Stimulated activated naive CD8-positive, alpha-beta T cell treated with anti-CD3 and anti-CD28 coated beads, Interleukin-15, Interleukin-2, amounts not matched to agents 100 ng/mL and 50 ng/mL, for 24 hours (primary cell): ENCODE measurements around the gene DDX41.
A peak's percentile ranks its signal among the peaks of the same experiment; 100 is the strongest.

ENCODE experiments used
- H3K27ac Mint-ChIP-seq: one replicate; pipeline ENCODE4 v1.8.0; 2021; ENCODE audit warnings: mild to moderate bottlenecking, mixed read lengths
- H3K27me3 Mint-ChIP-seq: one replicate; pipeline ENCODE4 v1.8.0; 2021; ENCODE audit warnings: mixed read lengths
- H3K36me3 Mint-ChIP-seq: one replicate; pipeline ENCODE4 v1.8.0; 2021; ENCODE audit warnings: low read depth, mixed read lengths
- H3K4me1 Mint-ChIP-seq: one replicate; pipeline ENCODE4 v1.8.0; 2021; ENCODE audit warnings: low read depth, mixed read lengths
- H3K4me3 Mint-ChIP-seq: one replicate; pipeline ENCODE4 v1.8.0; 2021; ENCODE audit warnings: mild to moderate bottlenecking, mixed read lengths
- H3K9me3 Mint-ChIP-seq: one replicate; pipeline ENCODE4 v1.8.0; 2021; ENCODE audit warnings: mixed read lengths

The DDX41 gene

DNA sequence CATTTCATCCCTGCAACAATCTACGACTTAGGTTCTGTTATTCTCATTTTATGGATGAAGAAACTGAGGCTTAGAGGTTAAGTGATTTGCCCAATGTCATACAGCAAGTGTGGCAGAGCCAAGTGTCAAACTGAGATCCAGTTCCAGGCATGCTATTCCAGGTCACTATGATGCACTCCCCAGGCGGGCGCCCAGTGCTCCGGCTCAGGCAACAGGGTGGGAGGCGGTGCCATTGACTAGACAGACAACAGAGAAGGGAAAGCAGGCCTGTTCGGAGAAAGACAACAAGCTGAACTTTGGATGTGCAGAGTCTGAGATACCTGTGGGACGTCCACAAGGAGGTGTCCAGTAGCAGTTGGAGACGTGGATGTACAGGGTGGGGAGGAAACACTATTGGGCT is 10.8 kb upstream of the DDX41 start:
- H3K36me3 Mint-ChIP-seq = peaks cover 21% of the 10 kb centered on the region
- no peaks in the 10 kb centered on the region for H3K27me3 Mint-ChIP-seq
- H3K4me3 Mint-ChIP-seq = no peak overlapping the region
- no peaks in the 10 kb centered on the region for H3K4me1 Mint-ChIP-seq
- H3K9me3 Mint-ChIP-seq = no peaks in the 10 kb centered on the region
- H3K27ac Mint-ChIP-seq = no peak overlapping the region

DNA sequence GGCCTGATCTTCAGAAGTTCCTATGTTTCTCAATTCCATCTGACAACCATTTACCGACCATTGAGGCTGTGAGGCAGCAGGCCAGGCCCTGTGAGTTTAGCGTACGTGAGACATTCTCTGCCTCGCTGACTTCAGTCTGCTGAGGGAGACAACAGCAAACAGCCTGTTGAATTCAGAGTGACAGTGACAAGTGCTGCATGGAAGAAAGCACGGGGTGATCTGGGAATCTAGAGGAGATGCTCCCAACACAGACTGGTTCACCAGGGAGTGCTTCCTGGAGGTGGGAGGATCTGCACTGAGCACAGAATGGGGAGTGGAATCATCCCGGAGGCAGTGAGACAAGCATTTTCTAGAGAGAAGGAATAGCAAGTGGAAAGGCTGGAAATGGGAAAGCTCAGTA is 10.0 kb upstream of the DDX41 start:
- Mint-ChIP-seq H3K9me3 (no peaks in the 10 kb centered on the region), H3K36me3 (peaks cover 21% of the 10 kb centered on the region), H3K27me3 (no peaks in the 10 kb centered on the region), H3K27ac (no peak overlapping the region), H3K4me1 (no peaks in the 10 kb centered on the region), H3K4me3 (no peak overlapping the region)

DNA sequence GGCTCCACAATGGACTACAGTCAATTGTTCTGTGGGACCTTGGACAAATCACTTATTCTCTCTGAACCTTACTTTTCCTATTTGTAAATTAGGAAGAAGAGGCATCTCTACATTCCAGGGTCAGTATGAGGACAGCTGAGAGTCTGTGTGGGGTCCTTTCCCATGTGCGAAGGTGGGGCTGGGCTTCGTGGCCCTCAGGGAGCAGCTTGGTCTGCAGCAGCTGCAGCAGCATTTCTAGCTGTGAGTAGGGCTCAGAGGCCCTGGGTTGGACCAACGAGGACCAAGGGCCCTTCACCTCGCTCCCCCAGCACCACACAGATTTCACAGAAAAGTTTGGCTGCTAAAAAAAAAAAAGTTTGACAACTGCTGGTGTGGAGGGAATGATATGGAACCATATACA is 9.4 kb upstream of the DDX41 start:
- Mint-ChIP-seq H3K36me3 (peaks cover 25% of the 10 kb centered on the region), H3K27me3 (no peaks in the 10 kb centered on the region), H3K4me3 (no peak overlapping the region), H3K9me3 (no peaks in the 10 kb centered on the region), H3K4me1 (peaks cover 6% of the 10 kb centered on the region), H3K27ac (no peak overlapping the region)

DNA sequence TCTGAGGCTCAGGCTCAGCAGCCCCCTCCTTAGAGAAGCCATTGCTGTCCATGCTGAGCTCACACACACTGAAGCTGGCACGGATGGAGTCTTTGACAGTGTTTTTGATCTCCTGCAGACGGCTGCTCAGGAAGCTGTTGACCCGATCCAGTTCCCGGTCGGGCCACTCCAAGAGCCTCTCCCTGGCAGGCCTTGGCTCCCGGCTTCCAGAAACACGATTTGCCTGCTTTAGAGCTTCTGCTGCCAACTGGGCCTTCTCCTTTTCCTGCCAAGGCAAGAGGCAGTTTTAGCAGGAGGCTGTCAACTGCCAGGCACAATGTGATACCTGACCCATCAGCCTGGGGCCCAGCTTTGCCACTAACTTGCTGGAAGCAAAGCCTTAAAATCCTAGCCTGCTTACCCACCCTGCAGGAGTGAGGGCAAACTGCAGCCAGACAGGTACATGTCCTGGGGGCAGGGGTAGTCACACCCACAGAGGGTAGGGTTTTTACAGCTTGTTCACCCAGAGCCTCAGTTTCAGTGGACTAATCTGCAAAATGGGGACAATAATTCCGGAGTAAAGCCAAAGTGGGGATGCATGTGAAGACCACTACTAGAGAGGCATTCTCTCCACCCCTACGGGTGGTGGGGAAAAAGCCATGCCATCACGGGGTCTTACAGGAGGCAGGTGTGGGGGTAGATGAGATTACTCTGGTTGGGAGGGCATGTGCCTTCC is 8.3 kb upstream of the DDX41 start:
- H3K27me3 Mint-ChIP-seq = no peaks in the 10 kb centered on the region
- H3K4me3 Mint-ChIP-seq = no peak overlapping the region
- no peak overlapping the region for H3K27ac Mint-ChIP-seq
- H3K9me3 Mint-ChIP-seq = no peaks in the 10 kb centered on the region
- peaks cover 15% of the 10 kb centered on the region for H3K4me1 Mint-ChIP-seq
- H3K36me3 Mint-ChIP-seq = peaks cover 26% of the 10 kb centered on the region

DNA sequence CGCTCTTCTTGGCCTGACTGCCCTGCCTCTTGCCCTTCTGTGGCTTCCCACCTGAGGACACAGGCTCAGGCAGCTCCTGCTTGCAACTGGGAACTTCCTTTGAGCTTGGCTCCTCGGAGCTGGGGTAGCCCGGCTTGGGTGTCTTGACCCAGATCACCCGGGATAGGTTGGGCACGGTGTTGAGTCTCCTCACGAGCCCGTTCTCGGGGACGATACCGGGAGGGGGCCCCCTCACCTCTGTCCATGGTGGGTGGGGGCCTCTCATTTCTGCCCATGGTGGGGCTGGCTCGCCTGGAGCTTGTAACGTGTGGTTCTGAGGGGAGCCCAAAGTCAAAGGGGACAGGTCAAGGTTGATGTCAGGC is 7.8 kb upstream of the DDX41 start:
- peaks cover 21% of the 10 kb centered on the region for H3K4me1 Mint-ChIP-seq

DNA sequence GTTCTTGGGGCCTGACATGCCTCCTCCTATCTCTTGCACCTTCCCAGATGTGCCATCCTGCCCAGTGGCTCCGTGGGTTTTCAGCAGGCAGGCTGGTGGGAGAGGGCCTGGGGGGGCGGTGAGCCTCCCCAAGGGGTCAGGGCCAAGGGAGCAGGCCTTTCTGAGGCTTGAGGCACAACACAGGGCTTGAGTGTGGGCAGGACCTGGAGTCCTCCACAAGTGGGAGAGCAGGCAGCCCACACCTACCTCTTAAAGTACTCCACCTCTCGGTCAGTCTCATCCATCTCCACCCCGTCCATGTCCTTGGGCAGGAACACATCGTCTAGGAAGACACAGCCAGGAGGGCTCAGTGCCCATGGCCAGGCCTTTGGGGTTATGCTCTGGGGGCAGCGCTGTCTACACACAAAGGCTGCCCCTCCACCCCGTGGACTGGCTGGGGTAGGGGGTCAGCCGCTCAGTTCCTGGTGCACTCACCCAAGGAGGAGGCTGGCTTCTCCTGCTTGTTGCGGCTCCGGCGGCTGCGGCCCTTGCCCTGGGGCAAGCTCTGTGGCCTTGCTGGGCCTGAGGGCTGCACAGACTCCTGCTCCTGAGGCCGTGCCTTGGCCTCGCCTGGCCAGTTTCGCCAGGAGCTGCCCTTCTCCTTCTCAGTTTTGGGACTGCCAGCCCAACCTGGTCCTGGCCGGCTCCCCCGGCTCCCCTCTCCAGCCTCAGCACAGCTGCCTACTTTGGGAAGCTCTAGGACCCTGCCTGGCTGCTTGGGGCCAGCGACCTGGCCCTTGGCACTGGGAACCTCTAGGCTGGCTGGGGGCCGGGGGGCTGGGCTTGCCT is 7.2 kb upstream of the DDX41 start:
- H3K27me3 Mint-ChIP-seq = no peaks in the 10 kb centered on the region
- H3K9me3 Mint-ChIP-seq = no peaks in the 10 kb centered on the region
- H3K4me3 Mint-ChIP-seq = no peak overlapping the region
- H3K4me1 Mint-ChIP-seq = peaks cover 26% of the 10 kb centered on the region
- no peak overlapping the region for H3K27ac Mint-ChIP-seq
- peaks cover 30% of the 10 kb centered on the region for H3K36me3 Mint-ChIP-seq

More for the DNA sequence above, 7.8 kb upstream of the DDX41 start:
- Mint-ChIP-seq H3K36me3 (peaks cover 29% of the 10 kb centered on the region), H3K27ac (no peak overlapping the region), H3K27me3 (no peaks in the 10 kb centered on the region), H3K9me3 (no peaks in the 10 kb centered on the region), H3K4me3 (no peak overlapping the region)

DNA sequence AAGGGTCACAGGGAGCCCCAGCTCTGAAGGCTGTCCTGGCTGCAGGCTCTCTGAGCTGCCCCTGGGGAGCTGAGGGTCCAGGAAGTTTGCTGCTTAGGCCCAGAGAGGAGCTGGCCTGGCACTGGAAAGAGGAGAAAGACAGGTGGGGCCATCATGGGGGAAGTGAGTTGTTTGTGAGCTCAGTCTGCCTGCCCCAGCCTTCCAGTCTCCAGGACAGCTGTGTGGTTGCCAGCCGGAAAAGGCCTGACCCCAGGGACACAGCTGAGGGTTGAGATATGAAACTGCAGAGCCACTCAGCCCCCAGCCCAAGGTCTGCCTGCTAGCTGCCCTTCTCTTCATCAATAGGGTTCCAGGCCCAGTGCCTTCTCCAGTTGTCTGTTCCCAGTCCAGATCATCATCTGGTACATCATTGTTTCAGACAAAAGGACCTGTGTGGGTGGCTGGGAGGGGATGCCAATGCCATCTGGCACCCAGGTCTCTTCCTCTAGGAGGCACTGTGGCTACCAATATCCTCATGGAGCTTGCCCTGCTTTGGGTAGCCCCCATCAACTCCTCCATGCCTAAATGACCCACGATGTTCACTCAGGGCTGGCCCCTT is 4.3 kb upstream of the DDX41 start:
- H3K4me3 Mint-ChIP-seq = no peak overlapping the region
- no peaks in the 10 kb centered on the region for H3K27me3 Mint-ChIP-seq
- H3K36me3 Mint-ChIP-seq = peaks cover 44% of the 10 kb centered on the region
- H3K9me3 Mint-ChIP-seq = no peaks in the 10 kb centered on the region
- H3K27ac Mint-ChIP-seq = peak overlapping the region; percentile 87
- peaks cover 41% of the 10 kb centered on the region for H3K4me1 Mint-ChIP-seq

DNA sequence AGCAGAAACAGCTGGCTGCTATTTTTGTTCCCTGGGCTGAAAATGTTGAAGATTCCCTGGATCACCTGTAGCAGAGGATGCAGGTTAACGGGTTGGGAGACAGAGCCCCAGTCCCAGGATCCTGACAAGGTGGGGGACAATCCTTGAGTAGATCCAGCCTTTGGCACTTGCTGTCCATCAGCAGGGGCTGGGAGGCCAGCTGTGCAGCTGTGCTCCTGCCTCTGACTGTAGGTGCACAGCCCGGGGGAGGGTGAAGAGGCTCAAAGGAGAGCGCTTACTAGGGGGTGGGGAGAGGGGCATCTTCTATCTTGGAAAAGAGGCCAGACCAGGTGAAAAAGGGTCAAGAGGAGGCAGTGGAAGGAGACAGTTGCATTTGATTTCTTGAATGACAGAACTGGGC is 3.5 kb upstream of the DDX41 start:
- H3K36me3 Mint-ChIP-seq = peaks cover 47% of the 10 kb centered on the region
- peak overlapping the region; percentile 87 for H3K27ac Mint-ChIP-seq
- H3K27me3 Mint-ChIP-seq = no peaks in the 10 kb centered on the region
- no peak overlapping the region for H3K4me3 Mint-ChIP-seq
- H3K4me1 Mint-ChIP-seq = peaks cover 48% of the 10 kb centered on the region
- H3K9me3 Mint-ChIP-seq = no peaks in the 10 kb centered on the region

DNA sequence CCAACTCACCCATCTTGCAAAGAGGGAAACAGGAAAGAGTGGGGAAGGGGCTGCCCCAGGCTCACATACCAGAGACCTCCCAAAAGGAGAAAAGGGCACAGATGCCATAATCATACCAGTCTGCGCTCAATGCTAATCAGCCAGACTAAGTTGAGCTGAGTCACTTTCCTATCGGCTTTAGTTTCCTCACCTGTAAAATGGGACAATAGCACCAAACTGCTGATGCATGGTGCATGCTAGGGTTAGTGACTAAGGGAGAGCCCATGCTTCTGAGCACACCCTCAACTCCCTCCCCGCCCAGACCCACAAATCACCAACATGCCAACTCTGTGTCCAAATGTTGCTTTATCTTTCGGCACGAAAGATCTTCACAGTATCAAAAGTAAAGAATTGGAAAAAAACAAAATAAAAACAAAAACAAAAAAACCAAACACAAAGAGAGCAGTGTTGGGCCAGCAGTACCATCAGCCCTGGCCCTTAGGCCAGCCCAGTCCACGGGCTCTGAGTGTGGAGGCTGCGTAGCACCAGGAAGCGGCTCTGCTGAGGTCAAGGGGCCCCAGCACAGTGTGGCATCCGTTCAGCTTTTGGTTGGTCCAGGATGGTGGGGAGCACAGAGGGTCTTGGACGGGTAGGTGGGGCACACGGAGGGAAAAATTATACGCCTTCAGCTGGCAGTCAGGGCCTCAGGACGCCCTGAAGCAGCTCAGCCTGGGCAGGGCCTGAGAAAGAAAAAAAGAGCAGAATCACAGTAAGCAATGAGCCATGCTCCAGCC is 2.9 kb upstream of the DDX41 start:
- Mint-ChIP-seq H3K4me3 (peak overlapping the region; percentile 58), H3K4me1 (peaks cover 54% of the 10 kb centered on the region), H3K9me3 (no peaks in the 10 kb centered on the region), H3K27ac (peak overlapping the region; percentile 51), H3K27me3 (no peaks in the 10 kb centered on the region), H3K36me3 (peaks cover 49% of the 10 kb centered on the region)

DNA sequence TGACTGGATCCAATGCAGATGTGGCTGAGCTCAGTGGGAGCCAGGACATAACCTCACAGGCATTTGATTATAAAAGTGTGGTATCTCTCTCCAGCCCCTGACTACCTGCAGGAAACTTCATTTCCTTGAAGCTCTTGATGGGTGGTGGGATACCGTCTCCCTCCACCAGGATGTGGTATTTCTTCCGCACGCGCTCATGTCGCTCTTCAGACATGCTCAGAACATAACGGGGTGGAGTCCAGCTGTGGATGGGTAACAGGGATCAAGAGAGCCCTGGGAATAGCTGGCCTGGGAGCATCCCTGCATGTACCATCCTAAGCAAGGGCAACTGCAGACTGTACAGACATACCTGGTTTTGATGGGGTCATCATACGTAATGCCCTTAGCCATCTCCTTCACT is 1.2 kb downstream of the DDX41 start:
- H3K9me3 Mint-ChIP-seq = no peaks in the 10 kb centered on the region
- peak overlapping the region; percentile 96 for H3K27ac Mint-ChIP-seq
- H3K36me3 Mint-ChIP-seq = peaks cover 74% of the 10 kb centered on the region
- peaks cover 59% of the 10 kb centered on the region for H3K4me1 Mint-ChIP-seq
- H3K27me3 Mint-ChIP-seq = no peaks in the 10 kb centered on the region
- peak overlapping the region; percentile 98 for H3K4me3 Mint-ChIP-seq

DNA sequence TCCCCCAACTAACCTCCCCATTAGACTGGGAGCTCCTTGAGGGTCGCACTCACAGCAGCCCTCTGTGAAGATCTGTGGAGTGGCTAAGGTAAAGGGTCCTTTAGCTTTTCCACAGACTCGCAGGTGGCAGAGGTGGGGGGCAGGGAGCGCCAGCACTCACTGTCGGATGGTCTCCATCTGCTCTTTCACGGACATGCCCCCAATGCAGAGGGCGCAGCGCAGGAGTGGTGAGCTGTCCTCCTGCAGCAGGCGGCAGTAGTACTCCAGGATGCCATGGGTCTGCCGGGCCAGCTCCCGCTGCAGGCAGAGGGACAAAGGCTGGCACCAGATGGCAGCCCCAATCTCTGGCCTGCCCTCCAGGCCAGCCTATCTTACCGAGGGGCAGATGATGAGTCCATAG is 2.2 kb downstream of the DDX41 start:
- Mint-ChIP-seq H3K9me3 (no peaks in the 10 kb centered on the region), H3K36me3 (peaks cover 70% of the 10 kb centered on the region), H3K27me3 (no peaks in the 10 kb centered on the region), H3K27ac (no peak overlapping the region), H3K4me3 (no peak overlapping the region), H3K4me1 (peaks cover 50% of the 10 kb centered on the region)

DNA sequence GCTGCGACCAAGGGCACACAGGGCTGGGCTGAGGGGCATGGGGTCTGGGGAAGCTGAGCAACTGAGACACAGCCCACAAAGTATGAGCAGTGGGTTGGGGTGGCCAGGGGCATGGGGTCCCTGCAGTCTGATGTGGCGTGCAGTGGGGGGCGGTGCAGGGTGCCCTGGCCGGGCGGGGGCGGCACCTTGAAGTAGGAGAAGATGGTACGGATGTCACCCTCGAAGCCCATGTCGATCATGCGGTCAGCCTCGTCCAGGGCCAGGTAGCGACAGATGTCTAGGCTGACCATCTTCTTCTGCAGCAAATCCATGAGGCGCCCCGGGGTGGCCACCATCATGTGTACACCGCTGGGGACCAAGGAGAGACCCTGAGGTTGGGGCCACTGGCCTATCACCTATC is 3.3 kb downstream of the DDX41 start:
- no peaks in the 10 kb centered on the region for H3K9me3 Mint-ChIP-seq
- no peak overlapping the region for H3K27ac Mint-ChIP-seq
- peaks cover 66% of the 10 kb centered on the region for H3K36me3 Mint-ChIP-seq
- H3K27me3 Mint-ChIP-seq = no peaks in the 10 kb centered on the region
- no peak overlapping the region for H3K4me3 Mint-ChIP-seq
- peaks cover 42% of the 10 kb centered on the region for H3K4me1 Mint-ChIP-seq

DNA sequence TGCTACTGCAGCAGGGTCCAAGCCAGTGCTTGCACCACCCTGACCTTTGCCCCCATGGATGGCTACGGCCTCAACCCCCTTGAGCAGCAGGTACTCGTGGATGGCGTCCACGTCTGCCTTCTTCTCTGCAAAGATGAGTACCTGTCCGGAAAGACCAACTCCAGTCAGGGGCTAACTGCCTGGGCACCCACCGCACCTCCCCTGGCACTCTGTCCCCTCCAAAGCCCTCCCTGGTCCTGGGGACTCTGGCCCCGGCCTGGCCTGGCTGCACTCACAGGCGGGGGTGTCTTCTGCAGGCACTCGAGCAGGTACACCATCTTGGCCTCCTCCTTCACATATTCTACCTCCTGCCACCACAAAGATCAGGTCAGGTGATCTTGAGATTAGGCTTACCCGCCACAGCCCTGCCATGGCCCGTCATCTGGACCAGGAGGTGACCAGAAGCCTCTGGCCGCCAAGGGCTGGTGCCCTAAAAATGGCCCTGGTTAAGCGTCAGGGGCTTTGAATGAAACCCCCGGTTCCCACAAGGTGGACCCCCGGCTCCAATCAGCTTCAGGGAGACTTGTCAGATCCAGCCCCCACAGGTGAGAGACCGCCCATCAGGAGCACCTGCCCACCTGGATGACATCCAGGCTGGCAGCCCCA is 3.9 kb downstream of the DDX41 start:
- peaks cover 43% of the 10 kb centered on the region for H3K4me1 Mint-ChIP-seq
- H3K9me3 Mint-ChIP-seq = no peaks in the 10 kb centered on the region
- peaks cover 66% of the 10 kb centered on the region for H3K36me3 Mint-ChIP-seq
- no peak overlapping the region for H3K27ac Mint-ChIP-seq
- H3K4me3 Mint-ChIP-seq = no peak overlapping the region
- no peaks in the 10 kb centered on the region for H3K27me3 Mint-ChIP-seq

DNA sequence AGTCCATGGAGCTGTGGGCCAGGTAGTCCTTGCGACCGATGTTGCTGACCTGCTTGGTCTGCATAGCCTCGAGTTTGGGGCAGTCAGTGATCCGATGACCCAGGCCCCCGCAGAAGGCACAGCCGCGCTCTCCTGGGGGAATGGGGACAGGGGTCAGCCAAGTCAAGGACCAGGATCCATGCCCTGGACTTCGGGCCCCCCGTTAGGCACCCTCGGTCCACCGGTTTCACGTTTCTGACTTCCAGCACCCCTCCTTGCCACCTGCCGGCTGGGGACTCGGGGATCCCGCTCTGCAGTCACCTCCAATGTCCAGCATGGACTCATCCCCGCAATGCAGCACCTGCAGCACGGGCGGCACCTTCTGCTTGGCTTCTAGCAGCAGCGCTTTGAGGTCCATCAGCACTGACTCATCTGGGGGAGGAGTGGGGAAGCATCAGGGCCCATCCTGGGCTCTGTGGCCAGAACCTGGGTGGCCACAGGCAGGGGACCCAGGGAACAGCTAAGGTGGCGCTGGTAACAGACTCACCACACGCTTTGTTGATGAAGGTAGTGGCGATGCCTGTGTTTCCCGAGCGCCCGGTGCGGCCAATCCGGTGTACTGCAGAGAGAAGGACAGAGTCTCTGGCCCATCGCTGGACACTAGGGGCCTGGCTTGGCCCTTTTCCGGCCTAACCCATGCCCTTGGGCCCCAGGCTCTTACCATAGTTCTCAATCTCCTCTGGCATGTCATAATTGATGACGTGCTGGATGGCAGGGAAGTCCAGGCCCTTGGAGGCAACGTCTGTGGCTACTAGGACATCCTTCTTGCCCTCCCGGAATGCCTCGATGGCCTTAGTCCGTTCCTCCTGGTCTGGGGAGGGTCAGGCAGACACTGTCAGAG is 4.7 kb downstream of the DDX41 start:
- peaks cover 42% of the 10 kb centered on the region for H3K4me1 Mint-ChIP-seq
- H3K36me3 Mint-ChIP-seq = peaks cover 62% of the 10 kb centered on the region
- H3K27ac Mint-ChIP-seq = no peak overlapping the region
- H3K27me3 Mint-ChIP-seq = no peaks in the 10 kb centered on the region
- H3K9me3 Mint-ChIP-seq = no peaks in the 10 kb centered on the region
- no peak overlapping the region for H3K4me3 Mint-ChIP-seq
